SKM-1 (cell line): ENCODE data around the gene CDH4.
"Not testable (repeated sequence)": the region's sequence is repeated elsewhere in the genome, so short reads cannot be mapped to it uniquely, and the experiment has no call there.

Experiments
- DNase-seq: peaks from one replicate; lab custom pipeline; 2025; ENCODE audit not compliant: unreplicated experiment; lab: John Stamatoyannopoulos, UW

Gene CDH4

GRCh38 chr20:61845233-61845671, 593.2 kb downstream of the CDH4 start:
- no peak for DNase-seq

DNA sequence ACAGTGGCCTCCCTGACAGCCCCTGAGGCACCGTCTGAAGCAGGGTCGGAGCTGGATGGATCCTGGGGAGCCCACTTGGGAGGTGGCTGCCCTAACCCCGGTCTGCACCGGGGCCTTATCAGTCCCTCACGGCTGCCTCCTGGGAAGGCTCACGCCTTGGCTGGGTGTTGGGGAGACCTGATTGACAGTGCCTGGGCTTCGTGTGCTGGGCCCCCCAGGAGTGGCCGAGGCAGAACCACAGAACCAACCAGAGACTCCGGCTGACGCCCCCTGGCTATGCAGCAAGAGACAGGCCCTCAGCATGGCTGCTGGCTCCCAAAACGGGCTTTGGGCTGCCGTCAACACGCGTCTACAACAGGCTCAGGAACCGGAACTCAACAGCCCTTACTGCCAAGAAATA, 594.0 kb downstream of the CDH4 start:
- no peak for DNase-seq

DNA sequence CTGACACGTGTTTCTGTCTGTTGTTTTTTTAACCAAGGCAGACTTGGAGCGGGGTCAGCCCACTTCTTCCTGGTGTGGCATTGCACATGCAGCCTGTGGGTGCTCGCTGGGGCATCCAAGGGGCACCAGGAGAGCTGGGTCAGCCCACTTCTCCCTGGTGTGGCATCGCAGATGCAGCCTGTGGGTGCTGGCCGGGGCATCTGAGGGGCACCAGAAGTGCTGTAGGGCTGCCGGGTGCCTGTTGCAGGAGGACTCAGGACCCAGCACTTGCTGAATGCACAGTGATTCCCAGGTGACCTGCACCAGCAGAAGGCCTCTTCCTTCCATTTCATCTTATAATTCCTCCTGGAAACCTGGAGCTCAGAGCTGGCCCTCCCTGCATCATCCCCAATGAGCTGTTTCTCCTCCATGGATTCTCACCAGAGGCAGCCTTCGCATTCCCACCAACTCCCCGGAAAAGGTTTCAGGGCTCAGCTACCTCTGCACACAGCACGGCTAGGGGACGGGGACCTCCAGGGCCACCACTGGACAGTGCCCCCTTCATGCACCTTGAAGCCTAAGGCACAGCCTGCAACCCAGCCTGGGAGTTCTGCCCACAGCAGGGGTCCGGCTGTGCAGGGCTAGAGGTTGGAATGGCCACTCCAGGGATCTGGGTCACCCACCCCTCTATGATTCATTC, 594.8 kb downstream of the CDH4 start:
- no peak for DNase-seq

DNA sequence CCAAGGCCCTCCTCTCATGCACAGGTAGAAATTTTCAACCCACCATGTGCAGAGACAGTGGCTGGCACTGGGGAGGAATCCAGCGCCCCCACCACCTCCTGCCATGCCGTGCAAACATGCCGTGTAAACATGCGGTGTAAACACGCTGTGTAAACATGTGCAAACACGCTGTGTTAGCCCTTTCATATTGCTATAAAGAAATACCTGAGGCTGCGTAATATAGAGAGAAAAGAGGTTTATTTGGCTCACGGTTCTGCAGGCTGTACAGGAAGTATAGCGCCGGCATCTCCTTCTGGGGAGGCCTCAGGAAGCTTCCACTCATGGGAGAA, 595.3 kb downstream of the CDH4 start:
- no peak for DNase-seq

DNA sequence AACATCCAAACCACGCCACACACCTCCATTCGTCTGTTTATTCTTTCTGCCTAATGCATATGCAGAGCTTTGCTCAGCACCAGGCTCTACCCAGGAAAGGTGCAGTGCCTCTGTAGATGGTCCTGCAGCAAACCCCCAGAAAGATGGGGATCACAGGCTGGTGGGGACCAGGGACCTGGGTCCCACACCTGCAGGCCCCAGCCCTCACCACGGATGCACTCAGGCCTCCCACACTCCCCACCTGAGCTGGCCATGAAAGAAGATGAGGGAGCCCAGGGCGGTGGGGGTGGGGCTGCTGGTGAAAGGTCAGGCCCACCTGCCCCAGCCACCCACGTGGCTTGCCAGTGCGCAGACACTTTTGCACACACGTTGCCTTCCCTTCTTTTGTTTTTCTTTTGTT, 595.9 kb downstream of the CDH4 start:
- no peak for DNase-seq

- no peak for DNase-seq
Measured at GRCh38 chr20:61848851-61849250, 596.8 kb downstream of the CDH4 start.

- no peak for DNase-seq
Measured at GRCh38 chr20:61849376-61849775, 597.3 kb downstream of the CDH4 start.

DNA sequence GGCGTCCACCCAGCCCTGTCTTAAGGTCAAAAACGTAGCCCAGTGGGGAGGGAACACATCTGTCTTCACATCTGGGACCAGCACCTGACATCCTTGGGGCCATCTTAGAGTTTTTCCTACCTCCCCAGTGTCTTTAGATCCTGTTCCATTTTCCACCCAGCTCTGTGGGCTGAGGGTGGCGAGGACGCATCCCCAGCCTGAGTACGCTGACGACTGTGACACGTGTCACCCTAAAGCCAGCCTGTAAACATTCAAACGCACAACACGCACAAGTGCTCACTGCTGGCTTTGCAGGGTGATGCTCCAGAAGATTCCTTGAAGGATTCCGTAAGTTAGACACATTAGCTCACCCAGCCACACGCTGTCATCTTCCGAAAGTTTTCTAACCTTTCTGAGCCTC, 597.8 kb downstream of the CDH4 start:
- DNase-seq, result no peak

GRCh38 chr20:61850457-61850856, 598.4 kb downstream of the CDH4 start:
- no peak for DNase-seq

DNA sequence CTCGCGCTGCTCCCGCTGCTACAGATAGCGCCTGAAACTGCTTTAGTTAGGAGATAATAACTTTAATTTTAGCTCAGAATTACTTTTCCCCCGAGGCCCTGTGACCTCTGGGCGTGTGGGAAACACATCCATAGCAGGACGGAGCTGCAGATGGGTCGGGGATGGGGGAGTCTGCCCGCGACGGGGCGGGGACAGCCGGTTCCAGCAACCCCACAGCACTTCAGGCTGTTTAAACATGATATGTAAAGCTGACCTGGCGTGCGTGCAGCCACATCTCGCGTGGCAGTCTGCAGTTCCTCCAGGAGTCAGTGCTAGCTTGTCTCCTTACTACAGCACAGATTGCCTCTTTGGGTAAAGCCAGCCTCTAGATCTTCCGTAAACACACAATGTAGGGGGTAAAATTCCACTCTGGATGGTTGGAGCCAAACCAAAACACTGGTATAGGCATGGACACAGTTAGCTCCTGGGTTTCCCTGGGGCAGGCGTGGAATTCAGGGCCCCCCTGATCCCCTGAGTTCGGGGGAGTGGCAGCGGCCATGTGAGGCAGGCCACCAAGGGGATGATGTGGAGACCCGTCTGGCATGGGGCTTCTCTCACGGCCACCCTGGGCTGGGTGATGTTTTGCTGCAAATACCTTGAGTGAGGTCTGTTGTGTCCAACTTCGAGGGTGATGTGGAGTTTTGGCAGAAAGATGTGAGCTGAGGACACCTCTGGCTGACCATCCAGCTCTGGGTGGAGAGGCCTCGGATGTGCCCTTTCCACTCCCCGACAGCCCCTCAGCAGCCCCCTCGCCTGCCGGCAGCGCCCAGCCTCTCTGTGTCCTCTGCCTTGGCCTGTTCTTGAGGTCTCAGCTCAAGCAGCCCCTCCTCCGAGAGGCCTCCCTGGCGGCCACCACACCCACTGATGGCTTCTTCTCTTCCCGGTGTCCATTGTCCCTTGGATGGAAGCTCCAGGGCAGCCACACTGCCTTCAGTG, 599.2 kb downstream of the CDH4 start:
- DNase-seq, result no peak

- DNase-seq, result no peak
Measured at GRCh38 chr20:61852268-61853072, 600.4 kb downstream of the CDH4 start.

- no peak for DNase-seq
Measured at GRCh38 chr20:61853073-61854005, 601.3 kb downstream of the CDH4 start.

DNA sequence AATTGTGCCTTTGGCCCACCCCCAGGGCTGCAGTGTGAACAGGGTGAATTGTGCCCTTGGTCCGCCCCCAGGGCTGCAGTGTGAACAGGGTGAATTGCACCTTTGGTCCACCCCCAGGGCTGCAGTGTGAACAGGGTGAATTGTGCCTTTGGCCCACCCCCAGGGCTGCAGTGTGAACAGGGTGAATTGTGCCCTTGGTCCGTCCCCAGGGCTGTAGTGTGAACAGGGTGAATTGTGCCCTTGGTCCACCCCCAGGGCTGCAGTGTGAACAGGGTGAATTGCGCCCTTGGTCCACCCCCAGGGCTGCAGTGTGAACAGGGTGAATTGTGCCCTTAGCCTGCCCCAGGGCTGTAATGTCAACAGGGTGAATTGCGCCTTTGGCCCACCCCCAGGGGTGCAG, 602.5 kb downstream of the CDH4 start:
- DNase-seq, result not testable (repeated sequence)

GRCh38 chr20:61855286-61855685, 603.2 kb downstream of the CDH4 start:
- no peak for DNase-seq

DNA sequence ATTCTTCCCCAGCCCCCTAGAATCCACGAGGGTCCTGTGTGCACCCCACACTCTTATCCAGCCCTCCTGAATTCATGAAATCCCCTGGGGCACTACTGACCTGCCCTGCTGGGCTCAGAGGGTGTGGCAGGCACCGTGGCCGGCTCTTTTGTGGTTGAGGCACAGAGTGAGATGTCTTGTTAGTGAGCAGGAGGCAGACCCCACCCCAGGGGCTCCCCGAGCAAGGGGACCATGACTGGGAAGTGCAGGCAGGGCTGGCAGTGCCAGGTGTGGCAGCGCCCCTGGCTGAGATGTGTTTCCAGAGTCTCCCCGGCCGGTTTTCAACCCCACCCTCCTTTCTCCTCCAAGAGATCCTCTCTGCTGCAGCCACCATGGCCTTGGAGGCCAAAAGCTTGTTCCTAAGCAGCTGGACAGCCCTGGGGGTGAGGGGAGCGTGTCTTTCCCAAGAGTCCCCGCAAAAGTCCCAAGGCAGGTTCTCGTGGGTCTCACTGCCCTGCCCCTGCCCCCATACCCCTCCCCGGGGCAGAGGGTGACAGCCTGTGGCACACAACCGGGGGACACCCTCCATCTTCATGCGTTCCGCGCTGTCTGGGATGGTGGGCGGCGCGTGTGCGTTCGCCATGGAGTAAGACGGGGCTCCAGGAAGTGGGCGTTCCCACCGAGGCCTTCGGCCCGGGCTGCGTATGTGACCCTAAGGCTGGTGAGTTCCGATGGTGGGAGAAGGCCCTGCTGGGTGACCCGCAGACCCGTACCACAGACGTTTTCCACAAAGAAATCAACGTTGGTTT, 604.8 kb downstream of the CDH4 start:
- DNase-seq, result no peak

DNA sequence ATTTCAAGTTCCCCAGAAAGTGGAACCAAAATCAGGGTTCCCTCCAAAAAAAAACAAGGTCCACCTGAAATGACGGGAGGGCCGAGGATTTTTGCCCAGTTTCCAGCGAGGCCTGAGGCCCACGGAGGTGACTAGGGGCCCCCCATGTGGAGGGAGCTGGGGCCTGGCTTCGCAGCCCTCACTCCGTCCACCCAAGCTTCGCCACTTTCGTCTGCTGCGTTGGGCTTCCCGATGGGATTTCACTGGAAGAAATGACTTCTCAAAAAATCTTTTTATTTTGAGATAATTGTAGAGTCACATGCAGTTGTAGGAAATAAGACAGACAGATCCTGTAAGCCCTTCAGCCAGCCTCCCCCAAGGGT, 605.3 kb downstream of the CDH4 start:
- no peak for DNase-seq

DNA sequence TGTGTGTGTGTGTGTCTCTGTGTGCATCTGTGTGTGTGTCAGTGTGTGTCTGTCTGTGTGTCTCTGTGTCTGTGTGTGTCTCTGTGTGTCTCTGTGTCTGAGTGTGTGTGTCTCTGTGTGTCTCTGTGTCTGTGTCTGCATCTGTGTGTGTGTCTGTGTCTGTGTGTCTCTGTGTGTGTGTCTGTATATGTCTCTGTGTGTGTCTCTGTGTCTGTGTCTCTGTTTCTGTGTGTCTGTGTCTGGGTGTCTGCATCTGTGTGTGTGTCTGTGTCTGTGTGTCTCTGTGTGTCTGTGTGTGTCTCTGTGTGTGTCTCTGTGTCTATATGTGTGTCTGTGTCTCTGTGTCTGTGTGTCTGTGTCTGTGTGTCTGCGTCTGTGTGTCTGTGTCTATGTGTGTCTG, 605.8 kb downstream of the CDH4 start:
- no peak for DNase-seq

- no peak for DNase-seq
Measured at GRCh38 chr20:61859767-61860166, 607.7 kb downstream of the CDH4 start.

DNA sequence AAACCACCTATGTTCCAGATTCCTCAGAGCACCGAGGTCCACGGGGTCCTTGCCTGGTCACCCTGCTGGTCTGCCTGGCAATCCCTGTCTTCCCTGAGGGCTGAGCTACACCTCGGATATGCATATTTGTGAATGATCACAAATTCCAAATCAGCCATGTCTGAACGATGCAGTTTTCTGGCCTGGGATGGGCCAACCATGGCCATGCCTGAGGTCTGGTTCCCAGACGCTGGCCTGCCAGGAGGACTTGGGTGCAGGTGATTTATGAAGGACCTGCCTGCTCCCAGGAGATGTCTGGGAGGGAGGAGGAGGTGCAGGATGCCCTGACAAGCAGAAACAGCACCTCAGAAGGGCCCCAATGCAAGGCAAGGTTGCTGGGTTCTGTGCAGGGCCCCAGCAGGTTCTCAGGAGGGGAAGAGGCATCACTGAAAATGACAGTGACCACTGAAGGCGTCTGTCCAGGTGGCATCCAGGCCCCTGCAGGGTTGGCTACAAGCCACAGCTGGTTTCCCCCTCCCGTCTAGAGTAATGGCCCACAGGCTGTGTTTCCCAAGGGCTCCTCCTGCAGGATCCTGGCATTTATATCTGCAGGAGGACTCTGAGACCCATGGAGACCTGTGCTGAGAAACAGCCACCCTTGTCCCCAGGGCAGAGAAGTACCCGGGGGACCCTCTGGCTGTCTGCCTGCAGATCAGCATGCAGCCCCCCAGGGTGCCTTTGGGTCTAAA, 608.4 kb downstream of the CDH4 start:
- no peak for DNase-seq
